Stimulated activated CD4-positive, alpha-beta T cell treated with anti-CD3 and anti-CD28 coated beads, Interleukin-12 subunit alpha, Interleukin-12 subunit beta, amount 100 ng/mL, for 48 hours (primary cell): ENCODE measurements around the gene ZMIZ1.

Source experiments
- DNase-seq, 3 donors: peaks; one replicate each; pipeline ENCODE4 v3.0.0-alpha.2; 2020; ENCODE audit warnings: low read depth in 2 of 3, low spot score in 1 of 3

Gene ZMIZ1

DNA sequence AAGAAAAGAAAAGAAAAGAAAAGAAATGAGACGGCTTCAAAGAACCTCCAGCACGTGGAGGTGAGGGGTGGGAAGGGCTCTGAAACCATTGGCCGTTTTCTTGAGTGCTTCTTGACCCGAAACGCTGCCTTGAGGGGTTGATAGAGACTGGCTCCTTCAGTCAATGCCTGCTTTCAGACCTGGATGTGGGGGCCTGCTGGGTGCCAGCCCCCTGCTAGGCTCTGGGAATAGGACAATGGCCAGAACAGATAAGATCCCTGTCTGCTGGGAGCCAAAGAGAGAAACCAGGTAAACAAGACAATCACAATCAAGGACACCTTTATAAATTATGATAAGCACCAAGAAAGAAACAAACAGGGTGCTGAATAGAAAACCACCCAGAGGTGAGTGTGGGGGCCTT lies 27.7 kb downstream of the ZMIZ1 start:
- DNase-seq = no peak

DNA sequence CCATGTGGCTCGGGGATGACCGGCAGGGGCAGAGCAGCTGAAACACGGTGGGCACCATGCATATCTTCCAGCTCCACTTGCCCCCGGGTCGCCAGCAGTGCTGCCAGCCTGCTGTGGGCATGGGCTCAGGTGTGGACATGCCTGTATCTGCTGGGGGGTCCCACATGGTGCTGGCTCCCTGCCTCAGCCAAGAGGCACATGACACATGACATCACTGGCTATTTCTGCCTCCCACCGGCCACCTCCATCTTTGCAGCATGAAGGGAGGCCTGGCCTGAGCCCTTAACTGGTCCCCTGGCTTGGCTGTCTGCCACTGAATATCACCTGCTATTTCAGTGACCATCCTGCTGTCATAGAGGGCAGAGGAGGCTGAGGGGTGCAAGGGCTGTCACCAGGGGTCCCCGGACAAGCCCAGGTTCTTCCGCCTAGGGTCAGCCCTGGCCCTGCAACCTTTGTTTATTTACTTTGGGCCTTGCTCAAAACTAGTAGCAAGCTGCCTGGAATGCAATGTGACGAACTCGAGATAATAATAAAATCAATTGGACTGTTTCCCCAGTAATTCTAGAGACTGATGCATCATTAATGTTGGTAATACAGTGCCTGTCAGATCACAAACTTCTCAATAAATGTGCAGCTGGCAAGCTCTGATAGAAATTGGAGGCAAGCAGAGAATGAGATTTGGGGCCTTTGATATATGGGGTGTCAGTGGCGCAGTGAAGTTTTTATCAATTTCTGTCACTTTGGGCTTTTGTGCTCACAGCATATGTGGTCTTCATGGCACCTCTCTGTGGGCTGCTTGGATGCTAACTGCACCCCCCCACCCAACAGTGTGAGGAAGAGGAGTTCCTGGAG lies 28.5 kb downstream of the ZMIZ1 start:
- DNase-seq = no peak

DNA sequence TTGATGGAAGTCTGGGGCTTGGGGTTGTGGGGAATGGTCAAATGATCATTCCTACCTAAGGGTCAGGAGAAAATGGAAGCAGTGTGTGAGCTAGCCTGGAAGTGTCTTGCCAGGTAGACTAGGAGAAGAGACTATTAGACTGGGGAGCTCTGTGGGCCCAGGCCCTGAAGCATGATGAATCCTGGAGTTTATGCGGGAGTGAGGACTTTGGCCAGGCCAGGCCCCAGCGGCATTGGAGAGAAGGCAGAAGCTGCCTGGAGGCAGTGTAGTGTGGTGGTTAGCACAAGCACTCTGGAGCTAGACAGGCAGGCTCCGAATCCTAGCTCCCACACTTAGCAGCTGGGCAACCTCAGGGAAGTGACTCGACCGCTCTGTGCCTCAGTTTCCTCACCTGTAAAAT lies 29.3 kb downstream of the ZMIZ1 start:
- no peak for DNase-seq

DNA sequence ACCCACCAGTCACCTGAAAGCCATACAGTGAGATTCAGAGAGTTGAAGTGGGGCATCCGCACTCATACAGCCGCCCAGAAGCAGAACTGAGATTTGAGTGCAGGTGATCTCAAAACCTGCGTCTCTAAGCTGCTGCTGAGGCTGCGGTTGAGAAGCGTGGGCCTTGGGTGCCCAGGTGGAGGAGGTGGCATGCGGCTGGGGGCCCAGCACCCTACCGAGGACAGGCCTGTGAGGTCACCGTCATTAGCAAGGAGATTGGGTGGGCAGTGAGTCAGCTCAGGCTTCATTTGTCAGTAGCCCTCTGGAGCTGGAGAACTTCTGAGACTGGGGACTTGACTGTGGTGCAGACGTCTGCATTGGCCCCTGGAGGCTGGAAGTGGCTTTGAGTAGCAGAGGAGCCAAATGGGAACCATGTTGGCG lies 29.8 kb downstream of the ZMIZ1 start:
- DNase-seq = no peak

DNA sequence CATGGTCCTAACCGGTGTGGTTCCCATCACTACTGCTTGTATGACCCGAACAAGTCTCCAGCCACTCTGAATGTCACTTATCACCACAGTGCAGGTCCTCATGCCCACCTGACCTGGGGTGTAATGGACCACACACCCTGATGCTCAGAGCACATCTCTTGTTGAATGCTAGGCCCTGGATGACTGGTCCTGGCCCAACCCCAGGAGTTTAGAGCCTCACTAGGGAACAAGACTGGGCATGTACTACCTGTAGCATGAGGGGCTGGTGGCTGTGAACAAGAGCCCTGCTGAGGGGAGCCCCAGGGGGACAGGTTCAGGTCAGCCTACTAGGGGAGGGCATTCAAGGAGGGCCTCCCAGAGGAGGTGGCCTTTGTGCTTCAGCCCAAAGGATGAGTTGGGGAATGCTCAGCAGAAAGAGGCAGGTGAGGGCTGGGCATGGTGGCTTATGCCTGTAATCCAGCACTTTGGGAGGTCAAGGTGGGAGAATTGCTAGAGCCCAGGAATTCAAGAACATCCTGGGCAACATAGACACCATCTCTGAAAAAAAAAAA lies 31.2 kb downstream of the ZMIZ1 start:
- DNase-seq = no peak

DNA sequence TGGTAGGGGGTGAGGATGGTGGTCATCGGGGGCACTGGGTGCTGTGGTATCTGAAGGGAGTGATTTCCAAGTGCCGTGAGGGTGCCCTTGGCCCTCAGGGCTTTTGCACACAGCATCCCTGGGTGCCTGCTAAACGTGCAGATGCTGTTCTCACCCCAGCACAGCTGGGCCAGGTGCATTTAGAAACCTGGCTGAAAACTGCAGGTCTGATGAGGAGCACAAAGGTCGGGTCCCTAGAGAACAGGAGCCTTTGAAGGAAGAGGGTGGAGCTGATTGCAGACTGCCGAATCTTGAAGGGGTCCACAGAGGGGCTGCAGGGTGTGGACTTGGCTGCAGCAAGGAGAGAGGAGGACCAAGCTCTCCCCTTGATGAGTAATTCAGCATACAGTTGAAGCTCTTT lies 32.0 kb downstream of the ZMIZ1 start:
- no peak for DNase-seq

DNA sequence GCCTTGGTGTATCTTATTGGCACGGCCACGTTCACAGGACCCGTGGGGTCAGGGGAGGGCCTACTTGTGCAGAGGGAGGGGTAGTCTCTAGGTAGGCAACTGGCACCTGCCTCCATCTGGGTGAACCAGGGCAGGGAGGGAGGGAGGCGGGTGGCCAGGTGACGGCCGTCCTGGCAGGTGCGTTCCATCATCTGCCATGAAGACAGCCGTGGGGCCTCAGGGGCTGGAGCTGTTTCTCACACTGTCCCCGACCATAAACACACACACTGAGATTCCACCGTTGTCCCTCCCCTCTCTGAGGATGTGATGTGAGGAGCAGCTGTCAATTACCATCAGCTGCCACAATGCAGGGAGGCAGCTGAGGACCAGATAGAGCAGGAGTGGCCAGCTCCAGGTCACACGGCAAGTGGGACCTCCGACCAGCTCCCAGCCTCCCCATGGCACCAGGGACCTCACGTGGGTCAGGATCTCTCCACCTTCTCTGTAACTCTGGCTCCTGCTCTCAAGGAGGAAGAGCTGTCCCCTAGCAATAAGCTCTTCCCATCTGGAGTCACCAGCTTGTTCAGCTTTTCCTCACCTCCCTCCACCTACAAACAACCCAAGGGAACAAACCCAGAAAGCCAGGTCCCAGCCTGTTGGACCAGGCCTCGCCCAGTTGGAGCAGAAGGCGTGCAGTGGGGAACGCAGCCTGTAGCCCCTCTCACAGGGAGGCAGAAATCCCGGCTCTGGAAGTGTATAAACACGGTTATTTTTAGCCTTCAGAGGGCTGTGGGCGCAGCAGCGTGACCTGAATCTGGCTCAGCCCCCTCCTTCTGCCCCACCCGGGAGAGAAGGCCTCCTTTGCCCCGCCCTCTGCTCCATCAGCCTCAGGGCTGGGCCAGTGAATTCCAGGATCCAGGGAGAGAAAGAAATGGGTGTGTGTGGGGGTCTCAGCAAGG lies 33.1 kb downstream of the ZMIZ1 start:
- no peak for DNase-seq

DNA sequence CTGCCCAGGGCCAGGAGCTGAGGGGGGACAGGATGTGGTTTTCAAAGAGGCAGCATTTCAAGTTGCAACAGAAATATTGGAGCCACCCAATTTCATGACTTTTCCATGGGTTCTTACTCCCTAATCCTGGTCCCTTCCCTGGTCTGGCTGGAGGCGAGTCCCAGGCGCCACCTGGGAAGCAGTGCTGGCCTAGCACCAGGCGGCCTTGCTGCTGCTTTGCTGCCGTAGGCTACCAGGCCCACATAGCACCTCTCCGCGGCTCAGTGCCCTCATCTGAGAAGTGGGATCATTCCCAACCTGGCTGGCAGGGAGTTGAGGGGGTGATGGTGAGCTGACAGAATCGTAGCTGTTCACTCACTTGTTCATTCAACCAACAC lies 33.7 kb downstream of the ZMIZ1 start:
- DNase-seq = no peak

DNA sequence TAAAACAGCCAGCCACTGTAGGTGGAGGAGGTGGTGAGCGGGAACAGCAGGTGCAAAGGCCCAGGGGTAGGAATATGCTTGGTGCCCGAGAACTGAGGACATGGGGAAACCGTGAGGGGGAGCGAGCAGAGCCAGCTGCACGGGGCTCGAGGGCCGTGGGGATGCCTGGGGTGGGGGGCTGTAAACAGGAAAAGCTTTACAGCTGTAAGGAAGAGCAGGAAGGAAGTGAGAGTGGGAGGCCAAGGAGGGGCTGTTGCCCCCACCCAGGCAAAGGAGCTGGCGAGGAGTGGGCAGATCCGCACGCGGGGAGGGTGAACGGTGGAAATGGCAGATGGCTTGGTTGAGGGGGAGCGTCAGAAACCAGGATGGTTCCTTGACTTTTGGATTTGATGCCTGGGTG lies 34.4 kb downstream of the ZMIZ1 start:
- no peak for DNase-seq

DNA sequence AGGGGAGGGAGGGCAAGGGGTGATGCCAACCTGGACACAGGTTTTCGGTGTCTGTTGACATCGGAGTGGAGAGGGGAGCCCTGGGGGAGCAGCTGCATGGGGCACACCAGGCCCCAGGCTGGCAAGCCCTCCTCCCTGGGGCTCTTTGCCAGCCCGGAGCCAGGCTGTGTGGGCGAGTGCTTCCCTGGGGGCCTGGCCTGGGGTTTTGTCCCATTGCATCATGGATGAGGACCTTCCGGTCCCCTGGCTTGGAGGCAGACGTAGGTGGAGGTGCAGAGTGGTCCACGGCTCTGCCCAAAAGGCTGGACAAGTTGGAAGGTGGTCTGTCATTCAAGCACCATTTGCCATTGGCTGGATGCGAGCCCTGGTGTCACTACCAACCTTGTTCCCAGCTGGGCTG lies 34.8 kb downstream of the ZMIZ1 start:
- no peak for DNase-seq

DNA sequence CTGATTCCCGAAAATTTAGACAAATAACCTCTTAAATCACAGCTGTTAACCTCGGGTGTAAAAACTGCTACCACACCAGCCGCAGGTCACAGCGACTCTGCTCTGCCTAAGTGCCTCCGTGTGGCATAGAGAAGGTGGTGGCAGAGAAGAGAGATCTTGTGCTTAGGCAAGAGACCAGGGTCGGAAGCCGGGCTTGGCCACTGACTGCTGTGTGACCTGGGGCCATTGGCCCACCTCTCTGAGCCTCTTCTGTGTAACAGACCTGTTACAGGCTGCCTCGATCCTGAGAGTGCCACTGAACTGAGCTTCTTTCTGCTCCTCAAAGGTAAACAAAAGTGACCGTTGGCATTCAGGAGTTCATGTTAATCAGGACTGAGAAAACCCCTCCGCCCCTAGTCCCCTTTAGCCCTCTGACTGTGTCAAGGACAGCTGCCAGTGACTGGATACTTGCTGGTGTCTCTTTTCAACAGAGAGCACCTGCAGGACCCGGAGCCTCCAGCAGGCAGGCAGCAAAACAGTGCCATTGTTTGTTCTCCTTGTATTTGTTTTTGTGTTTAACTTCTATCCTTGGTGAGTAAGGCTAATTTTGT lies 36.5 kb downstream of the ZMIZ1 start:
- DNase-seq = no peak

DNA sequence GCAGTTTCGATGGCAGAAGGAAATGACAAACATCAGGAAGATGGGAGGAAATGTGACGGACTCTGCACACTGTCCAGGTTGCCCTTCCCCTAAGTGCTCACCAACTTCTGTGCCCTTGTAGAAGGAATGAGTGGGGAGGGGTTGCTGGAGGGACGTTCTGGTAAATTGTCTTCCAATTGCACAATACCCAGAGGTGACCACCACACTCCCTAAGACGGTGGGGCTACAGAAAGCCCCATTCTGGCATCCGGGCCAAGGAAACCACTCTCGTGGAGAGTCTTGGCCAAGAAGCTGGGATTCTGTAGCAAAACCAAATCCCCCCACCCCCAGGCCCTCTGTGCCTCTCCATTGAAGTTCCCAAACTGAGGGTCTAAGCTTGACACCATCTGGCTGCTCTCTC lies 37.1 kb downstream of the ZMIZ1 start:
- no peak for DNase-seq

DNA sequence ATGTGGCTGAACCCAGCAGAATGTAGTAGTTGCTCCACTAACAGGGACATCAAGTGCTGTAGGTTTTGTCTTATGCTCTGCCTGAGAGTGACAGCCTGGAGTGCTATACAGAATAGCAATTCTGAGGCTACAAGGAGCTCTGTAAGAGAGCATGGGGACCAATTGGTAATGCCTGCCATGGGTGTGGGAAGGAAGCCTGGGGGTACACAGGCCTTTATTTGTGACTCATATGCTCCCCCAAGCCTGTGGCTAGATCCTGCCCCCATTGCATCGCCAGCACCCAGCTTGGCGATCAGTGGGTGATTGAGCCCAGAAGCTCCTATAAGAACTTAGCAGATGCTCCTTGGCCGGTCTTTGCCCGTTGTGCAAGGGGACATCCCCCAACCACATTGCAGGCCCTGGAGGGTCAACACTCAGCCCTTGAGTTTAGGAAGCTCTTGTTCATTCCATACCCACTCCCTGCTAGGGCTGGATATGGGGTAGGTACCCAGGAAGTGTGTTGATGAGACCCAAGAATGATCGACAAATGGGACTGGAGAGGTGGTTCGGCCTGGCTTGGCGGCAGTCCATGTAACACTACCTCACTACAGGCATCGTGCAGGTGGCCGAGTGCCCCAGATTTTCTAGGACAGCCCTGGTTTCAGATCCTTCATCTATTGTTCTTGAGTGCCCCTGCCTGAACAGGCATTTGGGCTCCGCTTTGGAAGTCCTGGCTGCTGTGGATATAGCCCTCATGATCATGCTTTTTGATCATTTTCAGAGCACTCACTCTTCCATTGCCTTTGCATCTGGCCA lies 37.7 kb downstream of the ZMIZ1 start:
- DNase-seq = no peak

DNA sequence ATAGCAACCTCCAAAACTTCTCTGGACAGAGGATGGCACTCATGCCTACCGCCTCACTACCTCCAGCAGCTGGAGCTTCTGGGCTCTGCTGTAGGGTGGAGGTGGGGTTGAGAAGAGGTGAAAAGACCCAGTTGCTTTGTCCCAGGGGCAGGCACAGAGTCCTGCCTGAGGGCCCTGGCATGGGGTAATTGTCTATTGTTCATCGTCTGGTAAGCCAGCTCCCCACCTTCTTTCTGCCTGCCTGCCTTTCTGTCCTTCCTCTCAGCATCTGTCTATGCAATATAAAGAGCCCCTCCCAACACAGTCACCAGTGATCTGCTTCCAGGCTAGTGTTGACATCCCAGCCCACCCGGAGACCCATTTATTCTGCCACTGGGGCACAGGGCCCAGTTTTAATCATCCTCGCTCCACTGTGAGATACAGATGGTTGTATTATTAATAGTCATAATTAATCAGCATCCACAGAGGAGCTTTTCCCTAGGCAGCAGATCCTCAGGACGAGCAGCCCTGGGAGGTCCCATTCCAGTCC lies 39.0 kb downstream of the ZMIZ1 start:
- no peak for DNase-seq

DNA sequence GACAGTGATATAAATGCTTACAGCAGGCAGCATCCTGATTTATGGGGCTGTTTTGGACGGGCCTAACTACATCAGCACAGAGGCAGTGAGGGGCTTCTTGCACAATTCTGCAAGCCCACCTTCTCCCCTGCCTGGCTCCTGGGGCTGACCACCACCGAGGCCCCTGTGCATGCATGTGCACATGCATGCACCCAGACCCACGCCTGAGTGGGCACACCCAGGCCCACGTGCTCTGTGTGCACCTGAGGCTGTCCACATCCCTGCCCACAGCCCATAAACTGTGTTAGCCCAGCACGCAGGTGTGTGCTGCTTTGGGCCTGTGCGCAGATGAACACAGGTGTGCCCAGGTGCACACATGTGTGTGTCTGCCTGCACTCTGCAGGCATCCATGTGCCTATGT lies 40.0 kb downstream of the ZMIZ1 start:
- DNase-seq = no peak

DNA sequence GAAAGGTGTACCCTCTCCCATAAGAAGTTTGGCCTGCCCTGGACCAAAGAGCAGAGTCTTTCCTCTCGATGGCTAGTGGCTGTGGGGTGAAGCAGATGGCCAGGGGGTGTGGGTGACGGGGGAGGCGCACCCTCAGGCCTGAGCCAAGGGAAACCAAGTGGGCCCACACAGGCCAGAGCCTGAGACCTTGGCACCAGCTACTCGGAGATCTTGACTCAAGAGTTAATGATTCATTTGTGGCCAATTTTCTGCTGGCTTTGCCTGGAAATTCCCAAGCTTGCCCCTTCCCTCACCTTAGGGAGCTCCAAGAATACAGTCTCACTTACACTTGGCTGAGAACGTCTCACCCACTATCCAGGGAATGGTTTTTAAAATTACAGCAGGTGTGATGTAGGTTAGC lies 42.7 kb downstream of the ZMIZ1 start:
- DNase-seq = no peak

DNA sequence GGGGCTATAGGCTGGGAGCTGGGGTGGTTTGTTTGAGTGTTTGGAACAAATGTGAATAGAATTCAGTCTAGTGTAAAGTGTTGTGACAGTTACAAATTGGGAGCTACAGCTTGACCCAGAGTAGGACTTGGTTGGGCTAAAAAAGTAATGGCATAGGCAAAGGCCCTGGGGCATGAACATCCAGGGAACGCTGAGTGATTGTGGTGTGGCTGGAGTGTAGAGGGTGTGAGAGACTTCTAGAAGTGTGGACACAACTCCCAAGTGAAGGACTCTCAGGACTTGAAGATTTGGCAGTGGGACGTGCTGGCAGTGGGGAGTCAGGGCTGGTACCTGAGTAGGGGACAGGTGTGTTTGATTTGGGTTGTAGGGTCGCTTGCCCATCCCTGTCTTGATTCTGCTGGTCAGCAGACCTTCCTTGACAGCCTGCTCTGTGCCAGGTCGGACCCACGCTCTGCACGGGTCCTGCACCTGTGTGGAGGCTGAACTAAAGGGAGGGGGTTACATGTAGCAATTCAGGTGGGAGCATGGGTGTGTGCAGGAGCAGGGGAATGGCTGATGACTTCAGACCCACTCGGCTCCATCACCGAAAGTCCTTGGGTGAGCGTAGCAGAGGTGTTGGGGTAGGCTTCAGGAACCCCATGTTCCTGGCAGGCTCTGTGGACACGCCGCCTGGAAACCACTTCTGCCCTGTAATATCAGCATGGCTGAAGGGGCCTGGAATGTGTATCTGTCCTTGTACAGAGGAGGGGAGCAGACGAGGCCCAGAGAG lies 43.3 kb downstream of the ZMIZ1 start:
- no peak for DNase-seq

DNA sequence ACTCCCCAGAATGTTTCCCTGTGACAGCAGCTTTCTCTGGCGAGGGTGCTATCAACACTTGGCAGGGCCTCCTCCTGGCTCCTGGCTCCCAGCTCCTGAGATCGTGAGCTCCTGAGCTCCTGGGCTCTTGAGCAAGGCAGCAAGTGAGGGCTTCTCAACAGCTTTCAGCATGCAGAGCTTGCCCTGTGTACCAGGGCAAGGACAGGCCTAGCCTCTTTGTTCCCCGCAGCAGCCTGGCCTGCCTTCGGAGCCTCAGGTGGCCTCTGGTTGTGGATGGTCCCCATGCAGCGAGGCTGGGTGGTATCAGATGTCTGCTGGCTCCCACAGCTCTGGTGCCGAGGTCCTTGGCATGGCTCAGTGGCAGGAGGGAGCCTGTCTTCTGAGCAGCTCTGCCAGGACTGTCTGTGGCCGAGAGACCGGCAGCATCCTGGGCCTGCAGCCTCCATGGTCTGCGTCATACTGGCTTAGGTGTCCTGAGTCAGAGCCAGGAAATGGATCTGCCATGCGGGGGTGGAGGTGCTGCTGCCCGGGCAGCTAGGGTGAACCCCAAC lies 44.2 kb downstream of the ZMIZ1 start:
- no peak for DNase-seq

DNA sequence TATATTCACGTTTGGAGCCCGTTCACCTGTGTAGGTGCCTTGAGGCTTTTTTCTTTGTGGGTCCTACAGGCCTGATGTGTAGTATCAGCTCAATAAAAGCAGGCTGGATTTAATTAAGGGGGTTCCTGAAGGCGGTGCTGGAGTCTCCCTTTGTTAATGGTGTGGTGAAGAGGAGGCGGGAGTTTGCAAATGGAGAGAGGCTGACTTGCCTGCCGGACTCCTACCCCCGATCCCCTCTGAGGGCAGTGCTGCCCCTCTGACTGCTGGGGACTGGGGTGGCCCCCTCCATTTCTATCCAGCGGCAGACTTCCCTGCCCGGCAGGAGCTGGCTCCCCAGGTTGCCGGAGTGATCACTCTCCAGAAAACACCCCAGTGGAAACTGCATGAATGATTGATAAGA lies 45.1 kb downstream of the ZMIZ1 start:
- DNase-seq = no peak

DNA sequence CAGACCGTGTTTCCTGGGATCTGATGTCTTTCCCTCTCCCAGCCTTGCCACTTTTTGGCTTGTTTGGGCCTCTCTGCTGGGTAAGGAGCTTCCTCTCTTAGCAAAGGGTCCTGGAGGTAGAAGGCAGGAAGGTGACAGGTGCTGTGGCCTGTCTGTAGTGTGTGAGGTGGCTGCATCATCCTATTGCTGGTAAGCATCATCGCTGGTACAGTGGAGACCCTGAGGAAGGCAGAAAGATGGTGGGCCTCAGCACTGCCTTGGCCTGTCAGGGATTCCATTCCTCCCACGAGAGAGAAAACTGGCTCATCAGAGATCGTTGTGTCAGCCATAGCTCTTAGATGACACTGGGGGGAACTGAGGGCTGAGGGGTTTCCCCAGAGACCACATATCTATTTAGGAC lies 46.5 kb downstream of the ZMIZ1 start:
- no peak for DNase-seq
